Measurements from ENCODE around the gene MYBPC1. TPM values are rescaled to one million over a fixed set of nuclear protein-coding genes. Genes with fewer than 3 reads are reported as not detected.

The MYBPC1 gene
- total and polyA plus RNA-seq, 2 donors from 2014 or later = not detected

- intact Hi-C loops (cut with DNase I) = no loop called here
- Histone ChIP-seq H3K4me3 (ENCODE audit: low read length in 3 of 3) (no peak overlapping the region), H3K4me1 (ENCODE audit: control insufficient read depth in 2 of 3, insufficient read depth in 2 of 3, low read depth in 1 of 3, low read length in 3 of 3) (no peaks in the 10 kb centered on the region), H3K9me3 (ENCODE audit: control insufficient read depth in 2 of 3, insufficient read depth in 1 of 3, low read length in 3 of 3) (no peaks in the 10 kb centered on the region), H3K36me3 (ENCODE audit: control insufficient read depth in 2 of 3, insufficient read depth in 3 of 3, low read length in 3 of 3) (no peaks in the 10 kb centered on the region), H3K27me3 (ENCODE audit: control insufficient read depth, insufficient read depth, low read length) (no peaks in the 10 kb centered on the region), H3K9ac (ENCODE audit: low read length in 3 of 3) (no peak overlapping the region), H3K27ac (ENCODE audit: low read depth in 2 of 2, low read length in 2 of 2) (no peak overlapping the region)
- DNase-seq = no peak
- no peak for TF ChIP-seq CTCF (IDR thresholded peaks at IDR 0.05; ENCODE audit: borderline replicate concordance, extremely low read depth, insufficient read depth)
- FAIRE-seq = no peak
These were observed 28.5 kb upstream of the MYBPC1 start for GRCh38 chr12:101566318-101566717.

- no peaks in the 10 kb centered on the region for H3K4me1 ChIP-seq (ENCODE audit: control insufficient read depth in 2 of 3, insufficient read depth in 2 of 3, low read depth in 1 of 3, low read length in 3 of 3)
- no peak overlapping the region for H3K9ac ChIP-seq (ENCODE audit: low read length in 3 of 3)
- DNase-seq (no peak), FAIRE-seq (no peak)
- H3K4me3 ChIP-seq (ENCODE audit: low read length in 3 of 3) = no peak overlapping the region
- no peaks in the 10 kb centered on the region for H3K27me3 ChIP-seq (ENCODE audit: control insufficient read depth, insufficient read depth, low read length)
- no peak for TF ChIP-seq CTCF (IDR thresholded peaks at IDR 0.05; ENCODE audit: borderline replicate concordance, extremely low read depth, insufficient read depth)
- no peaks in the 10 kb centered on the region for H3K9me3 ChIP-seq (ENCODE audit: control insufficient read depth in 2 of 3, insufficient read depth in 1 of 3, low read length in 3 of 3)
- no peak overlapping the region for H3K27ac ChIP-seq (ENCODE audit: low read depth in 2 of 2, low read length in 2 of 2)
- H3K36me3 ChIP-seq (ENCODE audit: control insufficient read depth in 2 of 3, insufficient read depth in 3 of 3, low read length in 3 of 3) = no peaks in the 10 kb centered on the region
- intact Hi-C loops (cut with DNase I) = no loop called here
These were observed 26.9 kb upstream of the MYBPC1 start for GRCh38 chr12:101567918-101568317.

DNA sequence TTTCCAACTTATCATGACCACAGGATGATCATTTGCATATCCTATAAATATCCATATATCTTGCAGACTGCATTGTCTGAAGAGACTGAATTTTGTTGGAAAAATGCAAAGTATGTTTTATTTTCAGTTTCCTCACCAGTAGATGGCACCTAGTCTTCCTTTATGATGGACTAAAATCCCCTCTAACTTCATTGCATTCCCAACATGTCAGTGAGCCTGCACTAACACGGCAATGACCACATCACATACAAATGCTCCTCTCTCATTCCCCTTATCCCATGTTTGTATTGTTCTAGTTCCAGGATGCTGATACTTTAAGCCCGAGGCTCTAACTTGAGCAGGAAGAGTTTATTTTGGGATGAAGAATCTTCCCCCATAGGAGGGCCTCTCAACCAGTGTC lies 24.7 kb upstream of the MYBPC1 start:
- Histone ChIP-seq H3K9ac (ENCODE audit: low read length in 3 of 3) (no peak overlapping the region), H3K36me3 (ENCODE audit: control insufficient read depth in 2 of 3, insufficient read depth in 3 of 3, low read length in 3 of 3) (no peaks in the 10 kb centered on the region), H3K27me3 (ENCODE audit: control insufficient read depth, insufficient read depth, low read length) (no peaks in the 10 kb centered on the region), H3K4me1 (ENCODE audit: control insufficient read depth in 2 of 3, insufficient read depth in 2 of 3, low read depth in 1 of 3, low read length in 3 of 3) (no peaks in the 10 kb centered on the region), H3K9me3 (ENCODE audit: control insufficient read depth in 2 of 3, insufficient read depth in 1 of 3, low read length in 3 of 3) (no peaks in the 10 kb centered on the region), H3K27ac (ENCODE audit: low read depth in 2 of 2, low read length in 2 of 2) (no peak overlapping the region), H3K4me3 (ENCODE audit: low read length in 3 of 3) (no peak overlapping the region)
- intact Hi-C loops (cut with DNase I) = no loop called here
- DNase-seq (peak in 2 of 5 donors; percentile 48 to 68), FAIRE-seq (peak; percentile 32)
- TF ChIP-seq CTCF (IDR thresholded peaks at IDR 0.05; ENCODE audit: borderline replicate concordance, extremely low read depth, insufficient read depth) = peak; percentile 26

DNA sequence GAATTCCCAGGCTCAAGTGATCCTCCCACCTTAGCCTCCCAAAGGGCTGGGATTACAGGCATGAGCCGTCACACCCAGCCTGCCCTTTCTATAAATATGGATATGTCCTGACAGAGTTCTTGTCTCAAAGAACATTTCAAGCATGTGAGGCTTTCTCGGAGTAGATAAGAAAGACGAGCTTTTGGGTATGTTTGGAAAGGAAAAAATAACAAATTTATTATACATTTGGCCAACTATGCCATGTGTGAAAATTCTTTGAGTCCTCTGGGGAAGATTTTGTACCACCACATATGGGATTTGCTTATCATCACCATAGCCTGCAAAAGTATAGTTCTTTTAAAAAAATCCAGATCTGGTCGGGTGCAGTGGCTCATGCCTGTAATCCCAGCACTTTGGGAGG lies 23.7 kb upstream of the MYBPC1 start:
- Histone ChIP-seq H3K36me3 (ENCODE audit: control insufficient read depth in 2 of 3, insufficient read depth in 3 of 3, low read length in 3 of 3) (no peaks in the 10 kb centered on the region), H3K9ac (ENCODE audit: low read length in 3 of 3) (no peak overlapping the region), H3K4me1 (ENCODE audit: control insufficient read depth in 2 of 3, insufficient read depth in 2 of 3, low read depth in 1 of 3, low read length in 3 of 3) (no peaks in the 10 kb centered on the region), H3K4me3 (ENCODE audit: low read length in 3 of 3) (no peak overlapping the region), H3K27me3 (ENCODE audit: control insufficient read depth, insufficient read depth, low read length) (no peaks in the 10 kb centered on the region), H3K9me3 (ENCODE audit: control insufficient read depth in 2 of 3, insufficient read depth in 1 of 3, low read length in 3 of 3) (no peaks in the 10 kb centered on the region), H3K27ac (ENCODE audit: low read depth in 2 of 2, low read length in 2 of 2) (no peak overlapping the region)
- DNase-seq (no peak), FAIRE-seq (no peak)
- intact Hi-C loops (cut with DNase I) = no loop called here
- no peak for TF ChIP-seq CTCF (IDR thresholded peaks at IDR 0.05; ENCODE audit: borderline replicate concordance, extremely low read depth, insufficient read depth)
